Cerebellar cortex (tissue), 1 donor: ENCODE results near the gene C1RL.
"Not testable (repeated sequence)": the region's sequence is repeated elsewhere in the genome, so short reads cannot be mapped to it uniquely, and the experiment has no call there.

Experiments used
- DNase-seq: peaks from one replicate; pipeline ENCODE4 v3.0.0-alpha.2; 2015; ENCODE audit warnings: low spot score

Gene C1RL

DNA sequence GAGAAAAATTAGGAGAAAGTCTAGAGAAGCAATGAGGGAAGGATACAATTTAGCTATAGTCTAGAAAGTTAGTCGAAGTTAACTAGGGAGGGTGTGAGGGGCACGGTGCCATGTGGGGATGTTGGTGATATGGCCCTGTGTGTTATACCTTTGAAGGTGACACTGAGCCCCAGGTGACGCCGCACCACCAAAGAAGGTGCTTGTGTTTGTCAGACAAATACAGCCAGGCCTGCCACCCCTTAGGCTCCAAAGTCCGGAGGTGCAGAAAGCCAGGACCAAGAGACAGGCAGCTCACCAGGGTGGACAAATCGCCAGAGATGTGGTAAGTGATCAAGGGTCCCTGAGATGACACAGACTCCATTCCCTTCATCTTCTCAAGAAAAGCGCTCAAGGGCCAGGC, 47.4 kb downstream of the C1RL start:
- DNase-seq, result no peak

DNA sequence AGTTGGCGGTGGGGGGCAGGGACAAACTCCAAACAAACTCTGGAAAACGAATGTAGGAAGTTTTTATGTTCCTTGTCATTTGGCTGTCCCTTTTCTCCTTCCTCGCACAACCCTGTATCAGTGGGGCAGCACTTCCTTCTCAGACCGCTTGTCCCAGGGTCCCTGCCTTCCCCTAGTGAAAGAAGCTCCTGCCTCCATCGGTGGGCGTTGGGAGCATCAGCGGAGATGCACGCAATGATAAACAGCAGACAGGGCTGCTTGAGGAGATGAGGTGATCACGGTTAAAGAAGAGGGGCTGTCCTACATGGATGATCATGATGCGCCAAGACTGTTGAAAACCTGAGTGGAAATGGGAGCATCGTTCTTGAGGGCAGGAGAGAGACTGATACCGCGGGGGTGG, 47.9 kb downstream of the C1RL start:
- DNase-seq, result no peak

DNA sequence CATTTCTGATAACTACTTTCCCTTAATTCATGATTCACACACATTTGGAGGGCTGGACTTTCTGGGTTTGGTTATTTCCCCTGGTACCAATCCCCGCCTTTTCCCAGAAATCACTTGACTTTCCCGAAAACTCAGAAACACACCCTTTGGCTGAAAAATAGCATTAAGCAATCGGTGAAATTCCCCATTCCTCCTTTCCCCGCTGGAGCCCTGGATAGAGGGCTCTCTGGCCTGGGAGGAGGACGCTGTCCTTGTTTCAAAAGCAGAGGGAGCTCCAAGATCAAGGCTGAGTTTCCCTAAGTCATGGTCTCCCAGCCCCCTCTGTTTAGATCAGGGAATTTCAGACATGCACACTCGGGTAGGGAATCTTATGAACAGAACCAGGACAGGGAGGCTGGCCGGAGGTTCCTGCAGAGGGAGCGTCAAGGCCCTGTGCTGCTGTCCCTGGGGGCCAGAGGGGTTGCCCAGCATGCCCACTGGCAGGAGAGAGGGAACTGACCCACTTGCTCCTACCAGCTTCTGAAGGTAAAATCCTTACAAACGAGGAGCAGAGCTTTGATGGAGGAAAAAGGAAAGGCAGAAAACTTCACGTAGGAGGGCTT, 48.6 kb downstream of the C1RL start, which contains the start of gene C1S:
Gene C1S (plus strand): TSS at position 366 of the 602 bp plus-strand sequence. CDS start 1,195 bp downstream, outside the sequence.
- peak; percentile 73 for DNase-seq

DNA sequence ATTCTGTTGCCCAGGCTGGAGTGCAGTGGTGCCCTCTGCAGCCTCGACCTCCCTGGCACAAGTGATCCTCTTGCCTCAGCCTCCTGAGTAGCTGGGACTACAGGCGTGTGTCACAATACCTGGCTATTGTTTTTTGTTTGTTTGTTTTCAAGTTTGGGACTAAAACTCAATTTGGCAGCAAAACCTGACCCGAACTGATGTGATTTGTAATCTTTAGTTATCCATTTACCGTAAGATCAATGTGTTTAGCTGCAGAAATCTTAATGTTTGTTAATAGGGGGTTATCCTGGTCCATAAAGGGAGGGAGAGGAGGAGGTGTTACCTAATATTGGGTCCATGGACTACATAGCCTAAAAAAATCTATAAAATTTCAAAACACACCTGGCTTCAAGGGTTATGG, 49.2 kb downstream of the C1RL start:
- no peak for DNase-seq

DNA sequence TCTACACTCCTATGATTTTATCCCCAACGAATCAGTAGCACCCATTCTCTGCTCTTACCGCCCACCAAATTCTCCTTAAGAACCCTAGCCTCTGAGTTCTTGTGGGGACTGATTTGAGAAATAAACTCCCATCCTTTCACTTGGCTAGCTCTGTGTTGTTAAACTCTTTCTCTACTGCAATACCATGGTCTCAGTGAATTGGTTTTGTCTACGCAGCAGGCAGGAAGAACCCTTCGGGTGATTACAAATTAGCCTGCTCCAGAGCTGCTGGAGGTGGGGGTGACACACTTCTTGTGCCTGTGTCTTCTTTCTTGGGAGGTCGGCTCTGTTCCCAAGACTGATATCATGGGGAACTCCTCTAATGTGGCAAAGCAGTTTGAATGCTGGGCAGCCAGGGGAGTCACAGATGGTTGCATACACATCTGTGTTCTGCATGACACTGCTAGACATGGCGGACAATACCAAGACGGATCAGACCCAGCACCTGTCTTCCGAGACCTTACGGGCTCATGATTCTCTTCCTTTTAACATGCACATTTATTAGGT, 50.1 kb downstream of the C1RL start:
- no peak for DNase-seq

DNA sequence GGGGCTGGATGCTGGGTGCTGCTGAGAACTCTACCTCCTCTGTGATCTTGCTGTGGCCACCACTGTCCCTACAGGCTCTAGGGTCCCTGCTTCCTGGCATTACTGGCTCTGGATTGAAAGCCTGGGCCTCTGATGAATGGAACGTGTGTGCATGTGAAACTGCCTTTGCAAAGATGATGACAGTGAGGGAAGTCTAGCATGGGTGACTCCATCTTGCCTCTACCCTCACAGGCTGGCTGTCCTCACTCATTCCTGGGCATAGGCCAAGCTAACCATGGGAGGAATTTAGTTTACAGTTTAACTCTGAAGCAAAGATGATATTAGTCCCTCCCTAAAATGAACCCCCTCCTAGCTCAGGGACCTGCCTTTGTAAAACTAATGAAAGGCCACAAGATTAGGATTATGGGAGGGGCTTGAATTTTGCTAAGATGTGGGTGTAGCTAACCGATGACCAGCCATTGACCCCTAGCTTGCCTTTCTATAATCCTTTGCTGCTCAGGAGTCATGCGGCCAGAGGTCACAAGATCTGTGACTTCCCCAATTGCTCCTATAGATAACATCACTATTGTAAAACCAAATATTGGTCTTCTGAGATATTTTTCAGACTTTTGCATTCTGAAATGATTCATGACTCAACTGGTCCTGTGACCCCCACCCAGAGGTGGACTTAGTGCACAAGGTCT, 50.7 kb downstream of the C1RL start:
- no peak for DNase-seq

DNA sequence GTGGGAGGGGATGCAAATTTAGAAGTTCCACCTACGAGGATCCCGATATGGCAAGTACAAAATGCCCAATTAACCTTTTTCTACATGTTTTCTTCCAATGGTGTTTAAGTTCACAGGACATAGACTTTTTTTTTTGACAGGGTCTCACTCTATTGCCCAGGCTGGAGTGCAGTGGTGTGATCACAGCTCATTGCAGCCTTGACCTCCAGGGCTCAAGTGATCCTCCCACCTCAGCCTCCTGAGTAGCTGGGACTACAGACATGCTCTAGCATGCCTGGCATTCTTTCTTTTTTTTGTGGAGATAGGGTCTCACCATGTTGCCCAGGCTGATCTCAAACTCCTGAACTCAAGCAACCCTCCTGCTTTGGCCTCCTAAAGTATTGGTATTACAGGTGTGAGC, 53.3 kb downstream of the C1RL start:
- not testable (repeated sequence) for DNase-seq

DNA sequence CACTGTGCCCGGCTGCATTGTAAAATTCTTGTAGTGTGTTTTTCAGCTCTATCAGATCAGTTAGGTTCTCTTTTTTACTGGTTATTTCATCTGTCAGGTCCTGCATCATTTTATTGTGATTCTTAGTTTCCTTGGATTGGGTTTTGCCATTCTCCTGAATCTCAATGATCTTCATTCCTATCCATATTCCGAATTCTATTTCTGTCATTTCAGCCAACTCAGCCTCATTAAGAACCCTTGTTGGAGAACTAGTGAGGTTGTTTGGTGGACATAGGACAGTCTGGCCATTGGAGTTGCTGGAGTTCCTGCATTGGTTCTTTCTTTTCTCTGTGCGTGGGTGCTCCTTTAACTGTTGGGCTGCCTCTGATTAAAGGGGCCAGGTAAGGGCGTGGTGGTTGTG, 54.1 kb downstream of the C1RL start:
- DNase-seq, result no peak

DNA sequence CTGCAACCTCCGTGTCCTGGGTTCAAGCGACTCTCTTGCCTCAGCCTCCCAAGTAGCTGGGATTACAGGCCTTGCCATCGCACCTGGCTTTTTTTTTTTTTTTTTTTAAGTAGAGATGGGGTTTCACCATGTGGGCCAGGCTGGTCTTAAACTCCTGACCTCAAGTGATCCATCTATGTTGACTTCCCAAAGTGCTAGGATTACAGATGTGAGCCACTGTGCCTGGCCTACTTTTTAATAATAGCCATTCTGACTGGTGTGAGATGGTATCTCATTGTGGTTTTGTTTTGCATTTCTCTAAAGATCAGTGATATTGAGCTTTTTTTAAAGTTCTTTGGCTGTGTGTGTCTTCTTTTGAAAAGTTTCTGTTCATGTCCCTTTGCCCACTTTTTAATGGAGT, 59.0 kb downstream of the C1RL start:
- not testable (repeated sequence) for DNase-seq

DNA sequence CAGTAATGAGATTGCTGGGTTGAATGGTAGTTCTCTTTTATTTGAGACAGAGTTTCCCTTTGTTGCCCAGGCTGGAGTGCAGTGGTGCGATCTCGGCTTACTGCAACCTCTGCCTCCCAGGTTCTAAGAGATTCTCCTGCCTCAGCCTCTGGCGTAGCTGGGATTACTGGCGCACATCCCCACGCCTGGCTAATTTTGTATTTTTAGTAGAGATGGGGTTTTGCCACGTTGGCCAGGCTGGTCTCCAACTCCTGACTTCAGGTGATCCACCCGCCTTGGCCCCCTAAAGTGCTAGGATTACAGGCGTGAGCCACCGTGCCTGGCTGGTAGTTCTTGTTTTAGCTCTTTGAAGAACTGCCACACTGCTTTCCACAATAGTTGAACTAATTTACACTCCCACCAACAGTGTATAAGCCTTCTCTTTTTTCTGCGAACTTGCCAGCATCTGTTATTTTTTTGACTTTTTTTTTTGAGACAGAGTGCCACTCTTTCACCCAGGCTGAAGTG, 59.5 kb downstream of the C1RL start:
- not testable (repeated sequence) for DNase-seq

DNA sequence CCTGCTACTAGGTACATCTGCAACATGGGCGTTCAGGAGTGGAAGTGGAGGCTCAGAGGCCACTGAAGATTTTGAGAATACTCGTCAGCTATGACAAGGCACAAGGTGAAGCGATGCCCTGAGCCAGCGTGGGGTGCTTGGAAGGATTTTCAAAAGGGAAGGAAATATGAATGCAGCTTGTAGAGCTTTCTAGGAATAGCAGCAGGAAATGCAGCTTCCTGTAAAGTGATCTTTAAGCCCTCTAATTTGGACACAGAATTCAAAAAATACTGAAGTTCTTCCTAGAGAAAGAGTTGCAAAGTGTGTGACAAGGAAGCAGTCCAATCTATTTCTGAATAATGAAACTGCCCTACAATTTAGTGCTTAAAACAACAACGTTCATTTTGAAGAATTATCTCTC, 61.7 kb downstream of the C1RL start:
- no peak for DNase-seq

DNA sequence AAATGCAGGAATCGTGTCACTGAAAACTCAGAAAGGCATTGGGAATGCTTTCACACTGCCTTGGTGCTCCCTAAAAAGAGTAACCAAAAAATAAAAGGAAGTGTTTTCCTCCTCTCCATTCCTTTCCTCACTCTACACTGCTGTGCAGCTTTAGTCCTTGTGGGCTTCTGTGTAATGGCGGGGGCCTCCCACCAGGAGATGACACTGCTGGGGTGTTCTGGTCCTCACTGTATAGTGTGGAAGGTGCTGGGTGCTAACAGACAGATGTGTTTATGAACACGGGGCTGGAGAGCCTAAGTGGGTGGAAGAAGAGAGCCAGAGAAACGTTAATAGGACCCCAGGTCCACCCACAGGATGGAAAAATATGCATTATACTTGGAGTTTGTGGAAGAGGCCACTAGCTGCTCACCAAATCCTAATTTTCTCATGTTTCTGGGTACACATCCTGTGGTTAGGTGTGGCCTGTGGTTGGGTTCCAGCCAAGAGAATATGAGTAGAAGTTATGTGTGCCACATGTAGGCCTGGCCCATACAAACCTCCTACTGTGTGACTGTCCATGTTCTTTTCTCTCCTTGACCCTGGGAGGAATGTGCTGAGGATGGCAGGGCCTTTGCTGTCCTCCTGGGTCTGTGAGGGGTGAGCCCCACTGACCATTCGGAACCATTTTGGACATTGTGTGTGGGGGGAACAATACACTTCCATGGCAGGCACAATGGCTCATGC, 62.5 kb downstream of the C1RL start:
- DNase-seq, result no peak

DNA sequence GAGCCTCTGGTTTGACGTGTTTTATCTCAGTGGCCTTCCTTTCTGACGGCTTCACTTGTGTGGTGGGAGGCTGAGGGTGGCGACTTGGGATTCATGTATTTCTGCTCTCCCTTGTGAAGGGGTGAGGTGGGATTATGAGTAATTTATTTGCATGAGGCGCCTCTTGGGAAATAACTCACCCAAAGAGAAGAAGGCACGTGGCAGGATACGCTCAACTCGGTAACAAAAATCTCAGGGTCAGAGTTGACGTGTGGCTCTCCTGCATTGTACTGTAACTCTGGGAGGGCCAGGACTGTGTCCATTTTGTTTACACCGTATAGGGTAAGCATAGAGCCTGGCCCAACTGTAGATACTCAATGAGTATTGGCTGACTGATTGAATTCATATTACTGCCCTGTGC, 63.1 kb downstream of the C1RL start:
- DNase-seq, result no peak
